Measurements from ENCODE around the gene PRKG1.

DNA sequence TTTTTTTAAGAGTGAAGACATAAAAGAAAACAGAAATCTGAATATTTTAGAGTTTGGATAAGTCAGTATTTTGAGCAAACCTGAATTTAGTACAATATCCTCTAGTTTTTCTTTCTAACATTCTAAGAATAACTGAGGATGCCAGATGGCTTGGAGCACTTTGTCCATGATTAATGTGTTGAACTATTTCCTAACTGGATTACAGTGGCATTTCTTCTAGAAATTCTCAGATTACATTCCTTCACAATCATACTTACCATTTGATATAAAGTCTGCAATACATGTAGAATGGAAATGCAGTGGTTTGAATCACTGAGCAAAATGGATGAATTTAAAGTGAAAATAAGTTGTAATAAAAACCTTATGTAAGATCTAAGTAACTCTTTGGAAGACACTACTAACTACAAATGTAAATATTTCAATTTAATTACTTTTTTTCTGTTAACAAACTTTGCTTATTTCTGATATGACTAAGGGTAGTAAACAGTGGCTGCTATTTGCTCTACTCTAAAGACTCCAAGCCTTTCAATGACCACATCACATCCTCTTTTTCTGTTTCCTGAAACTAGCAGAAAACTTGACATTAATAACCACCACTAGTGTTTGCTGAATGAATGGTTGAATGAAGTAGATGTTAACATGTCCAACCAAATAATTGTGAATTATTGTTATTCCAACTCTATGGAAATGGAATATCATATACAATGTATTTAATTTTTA, 102.8 kb downstream of the PRKG1 start:
- TF ChIP-seq EZH2 (IDR thresholded peaks at IDR 0.05; ENCODE audit: low read length): no peak
- TF ChIP-seq, protein P1, sequence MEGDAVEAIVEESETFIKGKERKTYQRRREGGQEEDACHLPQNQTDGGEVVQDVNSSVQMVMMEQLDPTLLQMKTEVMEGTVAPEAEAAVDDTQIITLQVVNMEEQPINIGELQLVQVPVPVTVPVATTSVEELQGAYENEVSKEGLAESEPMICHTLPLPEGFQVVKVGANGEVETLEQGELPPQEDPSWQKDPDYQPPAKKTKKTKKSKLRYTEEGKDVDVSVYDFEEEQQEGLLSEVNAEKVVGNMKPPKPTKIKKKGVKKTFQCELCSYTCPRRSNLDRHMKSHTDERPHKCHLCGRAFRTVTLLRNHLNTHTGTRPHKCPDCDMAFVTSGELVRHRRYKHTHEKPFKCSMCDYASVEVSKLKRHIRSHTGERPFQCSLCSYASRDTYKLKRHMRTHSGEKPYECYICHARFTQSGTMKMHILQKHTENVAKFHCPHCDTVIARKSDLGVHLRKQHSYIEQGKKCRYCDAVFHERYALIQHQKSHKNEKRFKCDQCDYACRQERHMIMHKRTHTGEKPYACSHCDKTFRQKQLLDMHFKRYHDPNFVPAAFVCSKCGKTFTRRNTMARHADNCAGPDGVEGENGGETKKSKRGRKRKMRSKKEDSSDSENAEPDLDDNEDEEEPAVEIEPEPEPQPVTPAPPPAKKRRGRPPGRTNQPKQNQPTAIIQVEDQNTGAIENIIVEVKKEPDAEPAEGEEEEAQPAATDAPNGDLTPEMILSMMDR (optimal IDR thresholded peaks at IDR 0.05 in 1 of 3, IDR thresholded peaks at IDR 0.05 in 1 of 3, conservative IDR thresholded peaks at IDR 0.05 in 1 of 3; ENCODE audit: extremely low read depth in 1 of 3, insufficient read depth in 2 of 3, low read length in 3 of 3): no peak

Data from keratinocyte (primary cell).